Transverse colon (tissue), 4 donors: Measurements from ENCODE around the gene DNAAF3. TPM values are rescaled to one million over a fixed set of nuclear protein-coding genes. Genes with fewer than 3 reads are reported as not detected.
A peak's percentile ranks its signal among the peaks of the same experiment; 100 is the strongest.

Source experiments
- DNase-seq: peaks from one replicate; pipeline ENCODE4 v3.0.0-alpha.2; 2019
- H3K27ac ChIP-seq, 4 donors: fragments of 200-600 bp; sonication (generic); 2 replicates each; pipeline ENCODE4 v1.5.1; 2016 to 2018; ENCODE audit warnings: inconsistent platforms in 4 of 4
- H3K27me3 ChIP-seq: fragments of 200-600 bp; sonication (generic); 2 replicates; pipeline ENCODE4 v1.5.1; 2017; ENCODE audit warnings: inconsistent platforms
- H3K36me3 ChIP-seq, 4 donors: fragments of 200-600 bp; sonication (generic); 2 replicates each; pipeline ENCODE4 v1.5.1; 2017 to 2019; ENCODE audit warnings: inconsistent platforms in 4 of 4
- H3K4me1 ChIP-seq, 4 donors: fragments of 200-600 bp; sonication (generic); 2 replicates each; pipeline ENCODE4 v1.5.1; 2017 to 2020; ENCODE audit warnings: inconsistent platforms in 4 of 4
- H3K4me3 ChIP-seq, 4 donors: fragments of 200-600 bp; sonication (generic); 1 replicate in 1 of 4; 2 replicates in 3 of 4; pipeline versions ENCODE4 v1.5.1 to v1.6.1; 2017 to 2019; ENCODE audit warnings: inconsistent platforms in 4 of 4
- H3K9me3 ChIP-seq, 2 donors: fragments of 200-600 bp; sonication (generic); 2 replicates each; pipeline ENCODE4 v1.5.1; 2017 to 2019; ENCODE audit warnings: inconsistent platforms in 2 of 2
- EP300 ChIP-seq: sonication (generic); formaldehyde crosslinking; IDR thresholded peaks from one replicate; pipeline ENCODE4 v1.6.1; 2017; ENCODE audit warnings: antibody characterized with exemption, low read depth
- POLR2A ChIP-seq: fragments of 450-650 bp; IDR thresholded peaks from one replicate; pipeline ENCODE4 v1.6.1; 2016; ENCODE audit warnings: antibody characterized with exemption, mild to moderate bottlenecking, moderate library complexity
- POLR2AphosphoS5 ChIP-seq, 3 donors: sonication (generic); formaldehyde crosslinking; IDR thresholded peaks; one replicate each; pipeline ENCODE4 v1.6.1; 2016; ENCODE audit warnings: antibody characterized with exemption in 3 of 3
- WGBS, 2 donors: methylation state at CpG; one replicate each; pipeline ENCODE4 v1.1.5; 2018; ENCODE audit warnings: low coverage in 1 of 2; 5-methylcytosine and 5-hydroxymethylcytosine counted together
- in situ Hi-C, 4 donors: fragments of 200-750 bp; cut with MboI; loops; one replicate each; pipeline versions ENCODE4 v1.15.0 to v1.15.1; 2017; ENCODE audit warnings: low sequenced_read_pairs in 3 of 4, low pct_ligation_motif_present in 1 of 4, low pct_unique_long_range_greater_than_20kb in 1 of 4
- intact Hi-C: fragments of 100-400 bp; cut with DNase I; formaldehyde crosslinking; loops from one replicate; pipeline ENCODE4 v1.15.1; 2023; ENCODE audit warnings: low total_unique reads
- total RNA-seq, 4 donors: library from RNA; depleted of rRNA; stranded (reverse); fragments of >200 nt; gene quantifications; one replicate each; pipeline ENCODE4 v1.1.0, GENCODE V29; 2016
- TF ChIP-seq, protein P1 (sequence below), 5 experiments: fragments of 200-600 bp in 3 of 5; fragments of 450-650 bp in 2 of 5; sonication (generic) in 3 of 5; IDR thresholded peaks; 1 replicate in 2 of 5; 2 replicates in 3 of 5; pipeline ENCODE4 v1.5.1; 2016 to 2017; ENCODE audit warnings: antibody characterized with exemption in 5 of 5, inconsistent platforms in 3 of 5, mild to moderate bottlenecking in 2 of 5, moderate library complexity in 1 of 5

The DNAAF3 gene
- total RNA-seq, 4 donors from 2014 or later, result 0.40 to 0.41 TPM; not detected in 2

DNA sequence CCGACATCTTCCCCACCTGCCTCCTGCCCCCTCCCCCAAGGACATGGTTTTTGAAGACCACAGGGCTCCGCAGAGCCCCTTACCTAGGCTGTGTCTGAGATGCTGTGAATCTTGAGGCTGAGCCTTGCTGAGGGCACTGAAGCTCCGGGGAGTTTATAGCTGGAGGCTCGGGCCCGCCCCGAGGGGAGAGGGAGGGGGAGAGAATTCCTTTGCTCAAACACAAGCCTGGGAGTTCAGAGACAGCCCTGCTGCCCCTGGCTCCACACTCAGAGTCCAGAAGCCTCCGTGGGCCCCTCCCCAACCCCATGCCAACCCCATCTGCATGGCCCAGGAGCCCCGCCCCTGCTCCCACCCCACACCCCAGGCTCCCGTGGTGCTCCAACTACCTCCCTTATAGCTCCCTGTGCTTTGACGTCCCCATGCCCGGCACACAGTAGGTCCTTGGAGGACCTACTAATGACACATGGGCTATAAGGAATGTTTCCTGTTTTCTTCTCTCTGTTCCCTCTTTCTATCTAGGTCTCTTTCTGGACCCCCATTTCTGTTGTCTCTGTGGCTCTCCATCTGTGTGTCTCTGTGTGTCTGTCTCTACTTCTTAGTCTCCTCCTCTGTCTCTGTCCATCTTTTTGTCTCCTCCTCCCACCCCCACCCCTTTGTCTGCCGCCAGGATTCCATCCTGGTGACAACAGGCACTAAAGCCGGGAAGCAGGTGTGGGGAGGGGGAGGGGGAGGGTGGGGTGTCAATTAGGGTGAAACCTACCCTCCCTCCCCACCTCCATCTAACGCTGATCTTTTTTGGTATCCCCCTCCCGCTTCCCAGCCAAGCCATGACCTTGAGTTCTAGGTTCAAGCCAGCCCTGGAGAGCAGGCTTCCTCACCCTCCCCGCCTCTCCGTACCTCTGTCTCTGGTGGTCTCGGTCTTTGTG is 17.1 kb downstream of the DNAAF3 start, which contains the start of gene TNNT1:
Gene TNNT1 (minus strand): TSS at position 129 of the 926 bp plus-strand sequence. CDS start 2,049 bp downstream, outside the sequence.
- intact Hi-C loops (loop anchor here (10.0 kb wide), 1 partner anchor 355 kb away; no protein-coding TSS in a partner anchor), in situ Hi-C loops (loop anchor here in 3 of 4 donors (10.0 kb wide), 2 partner anchors 275 to 355 kb away; no protein-coding TSS in a partner anchor)
- WGBS, 2 donors, result 22 to 24% methylated on average over 8 to 17 of the region's 18 CpGs
- H3K4me1 ChIP-seq, result peaks cover 0 to 13% (median 11%) of the 10 kb centered on the region in 4 donors
- peaks cover 77% of the 10 kb centered on the region for H3K27me3 ChIP-seq
- TF ChIP-seq POLR2A (no peak), EP300 (no peak), POLR2AphosphoS5 (IDR thresholded peaks at IDR 0.05) (no peak)
- TF ChIP-seq, protein P1, sequence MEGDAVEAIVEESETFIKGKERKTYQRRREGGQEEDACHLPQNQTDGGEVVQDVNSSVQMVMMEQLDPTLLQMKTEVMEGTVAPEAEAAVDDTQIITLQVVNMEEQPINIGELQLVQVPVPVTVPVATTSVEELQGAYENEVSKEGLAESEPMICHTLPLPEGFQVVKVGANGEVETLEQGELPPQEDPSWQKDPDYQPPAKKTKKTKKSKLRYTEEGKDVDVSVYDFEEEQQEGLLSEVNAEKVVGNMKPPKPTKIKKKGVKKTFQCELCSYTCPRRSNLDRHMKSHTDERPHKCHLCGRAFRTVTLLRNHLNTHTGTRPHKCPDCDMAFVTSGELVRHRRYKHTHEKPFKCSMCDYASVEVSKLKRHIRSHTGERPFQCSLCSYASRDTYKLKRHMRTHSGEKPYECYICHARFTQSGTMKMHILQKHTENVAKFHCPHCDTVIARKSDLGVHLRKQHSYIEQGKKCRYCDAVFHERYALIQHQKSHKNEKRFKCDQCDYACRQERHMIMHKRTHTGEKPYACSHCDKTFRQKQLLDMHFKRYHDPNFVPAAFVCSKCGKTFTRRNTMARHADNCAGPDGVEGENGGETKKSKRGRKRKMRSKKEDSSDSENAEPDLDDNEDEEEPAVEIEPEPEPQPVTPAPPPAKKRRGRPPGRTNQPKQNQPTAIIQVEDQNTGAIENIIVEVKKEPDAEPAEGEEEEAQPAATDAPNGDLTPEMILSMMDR (IDR thresholded peaks at IDR 0.05), result no peak
- no peaks in the 10 kb centered on the region for H3K36me3 ChIP-seq
- DNase-seq, result no peak
- no peak within 1 kb of the TSS for H3K4me3 ChIP-seq
- H3K9me3 ChIP-seq, result no peaks in the 10 kb centered on the region
- no peak within 1 kb of the TSS for H3K27ac ChIP-seq

DNA sequence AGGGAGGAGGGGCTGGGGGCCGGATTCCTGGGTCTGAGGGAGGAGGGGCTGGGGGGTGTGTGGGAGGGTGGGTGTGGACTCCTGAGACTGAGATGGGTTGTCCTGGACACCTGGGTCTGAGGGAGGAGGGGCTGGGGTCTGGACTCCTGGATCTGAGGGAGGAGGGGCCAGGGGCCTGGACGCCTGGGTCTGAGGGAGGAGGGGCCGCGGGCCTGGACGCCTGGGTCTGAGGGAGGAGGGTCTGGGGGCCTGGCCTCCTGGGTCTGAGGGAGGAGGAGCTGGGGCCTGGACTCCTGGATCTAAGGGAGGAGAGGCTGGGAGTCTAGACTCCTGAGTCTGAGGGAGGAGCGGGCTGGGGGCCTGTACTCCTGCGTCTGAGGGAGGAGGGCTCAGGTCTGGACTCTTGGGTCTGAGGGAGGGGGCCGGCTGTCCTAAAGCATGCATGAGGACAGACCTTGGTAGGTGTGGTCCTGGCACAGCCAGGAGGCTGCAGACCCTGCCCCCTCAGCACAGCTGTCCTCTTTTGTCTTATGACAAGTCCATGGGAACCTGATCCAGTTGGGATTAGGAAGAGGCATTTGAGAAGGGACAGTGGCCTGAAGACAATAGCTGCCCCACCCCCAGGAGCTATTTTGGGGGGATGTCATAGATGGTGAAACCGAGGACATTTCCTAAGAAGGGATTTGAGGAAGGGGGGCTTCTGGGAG is 18.7 kb downstream of the DNAAF3 start:
- 22% methylated on average over 4 of the region's 9 CpGs; no CpG with 5 or more reads in 1 of the 2 donors for WGBS, 2 donors
- intact Hi-C loops, result loop anchor here (10.0 kb wide), 1 partner anchor 357 kb away; no protein-coding TSS in a partner anchor

DNA sequence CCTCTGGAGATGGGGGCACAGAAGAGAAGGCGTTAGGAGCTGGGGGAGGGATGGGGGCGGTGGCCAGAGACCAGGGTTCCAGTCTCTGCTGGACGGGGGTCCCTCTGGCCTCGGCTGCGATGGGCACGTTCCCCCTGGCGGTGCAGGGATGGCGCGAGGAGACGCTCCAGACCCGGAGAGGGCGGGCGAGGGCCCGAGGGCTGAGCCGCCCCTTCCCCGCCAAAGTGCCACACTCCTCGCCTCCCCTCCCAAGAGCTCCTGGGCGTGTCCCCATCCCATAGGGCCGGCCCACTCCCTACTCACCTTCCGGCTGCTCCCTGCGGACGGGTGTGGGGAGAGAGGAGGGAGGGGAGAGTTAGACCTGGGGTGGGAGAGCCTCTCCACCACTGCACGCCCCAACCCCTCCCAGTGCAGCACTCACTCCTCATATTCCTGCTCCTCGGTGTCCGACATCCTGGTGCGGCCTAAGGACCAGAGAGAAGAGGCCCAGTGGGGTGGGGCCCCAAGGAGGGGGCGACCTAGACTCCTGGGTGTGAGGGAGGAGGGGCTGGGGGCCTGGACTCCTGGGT is 19.6 kb downstream of the DNAAF3 start:
- peaks cover 92% of the 10 kb centered on the region for H3K27me3 ChIP-seq
- no peak for DNase-seq
- H3K36me3 ChIP-seq, result no peaks in the 10 kb centered on the region
- peaks cover 0 to 13% (median 11%) of the 10 kb centered on the region in 4 donors for H3K4me1 ChIP-seq
- no peak overlapping the region for H3K27ac ChIP-seq
- in situ Hi-C loops (loop anchor here in 3 of 4 donors (10.0 kb wide), 2 partner anchors 278 to 358 kb away; no protein-coding TSS in a partner anchor), intact Hi-C loops (loop anchor here (10.0 kb wide), 1 partner anchor 358 kb away; no protein-coding TSS in a partner anchor)
- 7% methylated on average over 10 of the region's 27 CpGs; no CpG with 5 or more reads in 1 of the 2 donors for WGBS, 2 donors
- no peaks in the 10 kb centered on the region for H3K9me3 ChIP-seq
- TF ChIP-seq POLR2AphosphoS5 (IDR thresholded peaks at IDR 0.05), result no peak
- no peak for TF ChIP-seq POLR2A
- no peak overlapping the region for H3K4me3 ChIP-seq

More for the DNA sequence above, 18.7 kb downstream of the DNAAF3 start:
- DNase-seq, result no peak
- in situ Hi-C loops, result loop anchor here in 3 of 4 donors (10.0 kb wide), 2 partner anchors 277 to 357 kb away; no protein-coding TSS in a partner anchor
- no peak overlapping the region for H3K4me3 ChIP-seq
- peaks cover 0 to 13% (median 11%) of the 10 kb centered on the region in 4 donors for H3K4me1 ChIP-seq
- peaks cover 85% of the 10 kb centered on the region for H3K27me3 ChIP-seq
- H3K27ac ChIP-seq, result no peak overlapping the region
- TF ChIP-seq EP300 (no peak), POLR2AphosphoS5 (IDR thresholded peaks at IDR 0.05) (no peak), POLR2A (no peak)
- TF ChIP-seq, protein P1 (IDR thresholded peaks at IDR 0.05), result no peak
- no peaks in the 10 kb centered on the region for H3K9me3 ChIP-seq
- H3K36me3 ChIP-seq, result no peaks in the 10 kb centered on the region

DNA sequence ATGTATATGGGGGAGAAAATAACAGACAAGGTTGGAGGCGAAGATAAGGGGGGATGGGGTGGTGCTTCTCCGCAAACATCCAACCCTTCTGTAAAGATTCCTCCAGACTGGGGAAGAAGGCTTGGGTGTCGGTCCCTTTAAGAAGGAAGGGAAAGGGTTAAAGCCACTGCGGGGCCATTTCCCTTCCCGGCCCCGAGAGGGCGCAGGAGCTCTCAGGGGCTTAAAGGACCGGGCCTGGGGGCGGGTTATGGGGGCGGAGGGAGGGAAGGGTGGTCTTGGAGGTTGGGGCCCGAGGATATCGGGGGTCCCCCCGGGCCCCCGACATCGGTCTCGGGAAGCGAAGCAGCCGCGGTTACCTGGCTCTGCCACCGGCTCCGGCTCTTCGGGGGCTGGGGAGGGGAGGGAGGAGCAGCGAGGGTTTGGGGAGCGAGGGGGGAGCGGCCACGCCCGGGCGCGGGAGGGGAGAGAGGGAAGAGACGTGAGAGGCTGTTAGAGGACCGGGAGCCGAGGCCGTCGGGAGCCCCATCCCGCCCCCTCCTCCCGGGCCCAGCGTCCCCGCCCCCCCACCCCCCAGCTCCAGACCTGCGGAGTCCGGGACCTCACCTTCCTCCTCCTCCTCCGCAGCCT is 20.2 kb downstream of the DNAAF3 start:
- H3K4me3 ChIP-seq, result no peak overlapping the region
- peaks cover 0 to 13% (median 11%) of the 10 kb centered on the region in 4 donors for H3K4me1 ChIP-seq
- peaks cover 97% of the 10 kb centered on the region for H3K27me3 ChIP-seq
- TF ChIP-seq POLR2A, result no peak
- TF ChIP-seq, protein P1 (IDR thresholded peaks at IDR 0.05), result peak in 4 of 5 experiments; percentile 12 to 33 (median 24)
- in situ Hi-C loops (loop anchor here in 3 of 4 donors (10.0 kb wide), 2 partner anchors 279 to 359 kb away; no protein-coding TSS in a partner anchor), intact Hi-C loops (loop anchor here (10.0 kb wide), 1 partner anchor 359 kb away; no protein-coding TSS in a partner anchor)
- H3K36me3 ChIP-seq, result no peaks in the 10 kb centered on the region
- WGBS, 2 donors, result 1% methylated on average over 39 of the region's 41 CpGs; no CpG with 5 or more reads in 1 of the 2 donors
- no peak overlapping the region for H3K27ac ChIP-seq
- H3K9me3 ChIP-seq, result no peaks in the 10 kb centered on the region
- DNase-seq, result no peak
